MM.1S (cell line): Measurements from ENCODE around the gene IFRD1.

Experiments
- CTCF ChIP-seq: fragments of 300-600 bp; sonication (generic); IDR thresholded peaks from 2 replicates; pipeline ENCODE4 v1.5.1; 2016; ENCODE audit warnings: antibody characterized with exemption, low read length, mixed read lengths
- EZH2phosphoT487 ChIP-seq: fragments of 300-600 bp; sonication (generic); IDR thresholded peaks from 2 replicates; pipeline ENCODE4 v1.6.1; 2018; ENCODE audit warnings: antibody characterized with exemption, low read length

DNA sequence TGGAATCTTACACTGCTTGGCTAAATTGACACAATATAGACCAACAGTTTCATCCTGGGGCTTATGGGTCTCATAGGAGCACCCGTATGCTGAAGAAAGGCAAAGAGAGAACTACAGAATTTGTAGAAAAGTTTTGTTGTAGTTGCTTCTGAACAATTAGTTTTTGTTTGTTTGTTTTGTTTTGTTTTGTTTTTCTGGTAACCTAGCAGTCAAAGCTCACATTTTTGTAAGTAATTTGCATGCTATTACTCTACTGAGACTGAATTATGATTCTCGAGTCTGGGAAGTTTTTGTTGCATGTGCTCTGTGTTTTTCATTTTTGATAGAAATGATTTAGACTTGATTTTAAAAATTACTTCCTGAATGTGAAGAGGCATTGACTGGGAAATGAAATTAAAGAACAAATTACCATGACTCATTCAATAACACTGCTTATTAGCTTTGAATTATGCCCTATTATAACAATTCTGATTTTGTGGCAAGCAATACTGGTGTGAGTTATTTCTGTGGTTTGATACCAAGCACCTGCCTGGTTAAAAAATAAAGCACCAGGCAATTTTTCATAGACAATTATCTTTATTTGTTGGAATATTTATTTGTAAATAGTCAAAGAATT is 31.0 kb downstream of the IFRD1 start:
- TF ChIP-seq CTCF: no peak
- no peak for TF ChIP-seq EZH2phosphoT487
